Activated CD8-positive, alpha-beta memory T cell treated with anti-CD3 and anti-CD28 coated beads, Interleukin-2, amount 50 U/mL, for 24 hours (primary cell): ENCODE results near the gene NRG2.

Experiments used
- DNase-seq: peaks from one replicate; pipeline ENCODE4 v3.0.0-alpha.2; 2020; ENCODE audit errors: extremely low read depth

Gene NRG2

GRCh38 chr5:139946440-139946839, 96.7 kb downstream of the NRG2 start:
- no peak for DNase-seq

- no peak for DNase-seq
These were observed 97.1 kb downstream of the NRG2 start for GRCh38 chr5:139946006-139946405.

GRCh38 chr5:139942243-139942642, 100.9 kb downstream of the NRG2 start:
- no peak for DNase-seq

- no peak for DNase-seq
These were observed 112.7 kb downstream of the NRG2 start for GRCh38 chr5:139930406-139930805.

- DNase-seq: no peak
These were observed 116.1 kb downstream of the NRG2 start for GRCh38 chr5:139926797-139927503.

GRCh38 chr5:139925650-139926640, 117.2 kb downstream of the NRG2 start:
- no peak for DNase-seq

GRCh38 chr5:139925216-139925562, 117.9 kb downstream of the NRG2 start:
- DNase-seq: no peak

- no peak for DNase-seq
These were observed 118.5 kb downstream of the NRG2 start for GRCh38 chr5:139924294-139925215.

- DNase-seq: no peak
These were observed 123.8 kb downstream of the NRG2 start for GRCh38 chr5:139919308-139919707.

GRCh38 chr5:139915834-139916233, 127.3 kb downstream of the NRG2 start:
- DNase-seq: no peak

- DNase-seq: no peak
These were observed 127.8 kb downstream of the NRG2 start for GRCh38 chr5:139915266-139915665.

GRCh38 chr5:139914218-139914807, 128.8 kb downstream of the NRG2 start:
- DNase-seq: no peak

GRCh38 chr5:139912804-139913203, 130.3 kb downstream of the NRG2 start:
- no peak for DNase-seq

- no peak for DNase-seq
These were observed 130.9 kb downstream of the NRG2 start for GRCh38 chr5:139912158-139912557.

- no peak for DNase-seq
These were observed 131.5 kb downstream of the NRG2 start for GRCh38 chr5:139911425-139912120.

- DNase-seq: no peak
These were observed 132.2 kb downstream of the NRG2 start for GRCh38 chr5:139910901-139911300.

- no peak for DNase-seq
These were observed 133.1 kb downstream of the NRG2 start for GRCh38 chr5:139910036-139910435.

GRCh38 chr5:139908749-139909148, 134.3 kb downstream of the NRG2 start:
- DNase-seq: no peak

- no peak for DNase-seq
These were observed 136.4 kb downstream of the NRG2 start for GRCh38 chr5:139906661-139907060.

- DNase-seq: no peak
These were observed 138.1 kb downstream of the NRG2 start for GRCh38 chr5:139904816-139905661.
